ENCODE measurements around the gene CLVS2. TPM values are rescaled to one million over a fixed set of nuclear protein-coding genes. Genes with fewer than 3 reads are reported as not detected.

CLVS2 gene
- total RNA-seq: not detected in 2 replicates

GRCh38 chr6:122995921-122996793 is at the start of gene CLVS2:
Gene CLVS2 (plus strand): TSS chr6:122996235. CDS start chr6:122997778, 1,543 bp downstream.

Other genes with a start within 250 kb of the CLVS2 start
- gene FABP7, start 216.5 kb upstream of the CLVS2 start, total RNA-seq: not detected in 2 replicates
- gene SMPDL3A, start 207.0 kb upstream of the CLVS2 start, total RNA-seq: 2.4 and 3.1 TPM in 2 replicates

Measured in dermis lymphatic vessel endothelial cell (primary cell).